ENCODE data around the gene TRAF7. TPM values are rescaled to one million over a fixed set of nuclear protein-coding genes. Genes with fewer than 3 reads are reported as not detected.

The TRAF7 gene
- total and polyA plus RNA-seq, 2 of the 8 experiments (the other 6 are each of a cell fraction or from before 2014, with no cell fraction given), result 96.8 to 148 TPM

DNA sequence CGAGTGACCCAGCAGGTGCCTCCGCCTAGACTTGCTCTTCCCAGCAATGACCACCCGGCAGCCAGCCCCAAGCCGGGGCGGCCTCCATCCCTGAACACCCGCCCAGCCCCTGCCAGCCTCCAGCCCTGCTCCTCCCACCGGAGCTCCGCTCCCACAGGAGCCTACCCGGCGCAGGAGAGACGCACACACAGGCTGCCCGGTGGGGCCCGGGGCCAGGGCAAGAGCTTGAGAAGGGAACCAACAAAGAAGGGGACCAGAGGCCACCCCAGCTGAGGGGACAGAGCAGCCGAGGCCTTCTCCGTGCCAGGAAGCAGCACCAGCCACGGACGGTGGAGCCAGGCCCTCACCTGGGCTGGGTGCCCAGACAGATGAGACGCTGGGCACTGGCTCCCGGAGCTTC, 33.7 kb upstream of the TRAF7 start:
- Histone ChIP-seq H2BK12ac (ENCODE audit: low read depth, low read length) (no peak overlapping the region), H3K27ac (ENCODE audit: low read depth, low read length) (no peak overlapping the region), H3K27me3 (replicated peaks in 1 of 4; ENCODE audit: control insufficient read depth in 3 of 4, extremely low read depth in 1 of 4, insufficient read depth in 3 of 4, low read length in 3 of 4) (no peaks in the 10 kb centered on the region), H2BK120ac (replicated peaks; ENCODE audit: low read depth, low read length) (no peak overlapping the region), H2AK5ac (ENCODE audit: low read depth, low read length) (no peak overlapping the region), H3K79me1 (ENCODE audit: low read depth, low read length) (peaks cover 7% of the 10 kb centered on the region), H3K4me3 (ENCODE audit: extremely low read depth in 1 of 4, insufficient read depth in 2 of 4, low read depth in 3 of 4, low read length in 4 of 4) (no peak overlapping the region), H2AFZ (ENCODE audit: low read length) (no peak overlapping the region), H3K79me2 (ENCODE audit: control insufficient read depth in 1 of 2, insufficient read depth in 2 of 2, low read length in 2 of 2) (peaks cover 0 to 21% of the 10 kb centered on the region in 2 experiments; a peak in 3 of 4 replicates), H3K9me3 (ENCODE audit: insufficient read depth in 2 of 2, low read depth in 1 of 2, low read length in 1 of 2) (no peaks in the 10 kb centered on the region), H3K9ac (replicated peaks in 1 of 4; ENCODE audit: extremely low read depth in 1 of 4, low read depth in 3 of 4, low read length in 3 of 4) (no peak overlapping the region), H3K23ac (ENCODE audit: insufficient read length) (no peak overlapping the region), H3K4ac (replicated peaks; ENCODE audit: insufficient read length, low read depth, low read length) (no peak overlapping the region), H2BK15ac (ENCODE audit: low read length) (no peak overlapping the region), H2BK20ac (ENCODE audit: low read length) (no peak overlapping the region), H3K4me1 (replicated peaks in 1 of 4; ENCODE audit: control insufficient read depth in 3 of 4, insufficient read depth in 4 of 4, low read length in 3 of 4) (peaks cover 0 to 23% (median 10%) of the 10 kb centered on the region in 4 experiments; a peak in 6 of 7 replicates), H3K36me3 (ENCODE audit: control insufficient read depth in 2 of 4, insufficient read depth in 4 of 4, low read length in 3 of 4) (no peaks in the 10 kb centered on the region), H3K18ac (ENCODE audit: extremely low read depth, low read length) (no peak overlapping the region), H4K5ac (ENCODE audit: insufficient read length, low read depth, low read length) (no peak overlapping the region), H3K4me2 (ENCODE audit: insufficient read depth in 1 of 2, low read depth in 2 of 2, low read length in 2 of 2) (no peak overlapping the region), H3K14ac (ENCODE audit: insufficient read length) (no peak overlapping the region), H4K91ac (replicated peaks; ENCODE audit: insufficient read length, low read length) (no peak overlapping the region), H2BK5ac (ENCODE audit: low read depth, low read length) (no peak overlapping the region), H4K20me1 (replicated peaks in 1 of 2; ENCODE audit: control insufficient read depth in 1 of 2, insufficient read depth in 2 of 2, low read length in 2 of 2) (no peaks in the 10 kb centered on the region), H4K8ac (ENCODE audit: extremely low read depth, insufficient read depth, low read length) (no peak overlapping the region; the same call in 1 of the 2 replicates), H3K56ac (replicated peaks; ENCODE audit: insufficient read length, low read depth, low read length) (no peak overlapping the region), H3K23me2 (ENCODE audit: low read depth, low read length) (no peaks in the 10 kb centered on the region)
- TF ChIP-seq HDAC6 (IDR thresholded peaks at IDR 0.05; ENCODE audit: low read depth, low read length), result no peak
- no peak for TF ChIP-seq JUND (IDR thresholded peaks at IDR 0.05; ENCODE audit: low read length)
- TF ChIP-seq, protein P1, sequence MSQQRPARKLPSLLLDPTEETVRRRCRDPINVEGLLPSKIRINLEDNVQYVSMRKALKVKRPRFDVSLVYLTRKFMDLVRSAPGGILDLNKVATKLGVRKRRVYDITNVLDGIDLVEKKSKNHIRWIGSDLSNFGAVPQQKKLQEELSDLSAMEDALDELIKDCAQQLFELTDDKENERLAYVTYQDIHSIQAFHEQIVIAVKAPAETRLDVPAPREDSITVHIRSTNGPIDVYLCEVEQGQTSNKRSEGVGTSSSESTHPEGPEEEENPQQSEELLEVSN (IDR thresholded peaks at IDR 0.05), result no peak
- TF ChIP-seq MAFK (IDR thresholded peaks at IDR 0.05; ENCODE audit: low read depth, low read length), result no peak
- TF ChIP-seq SIRT6 (IDR thresholded peaks at IDR 0.05; ENCODE audit: low read length), result no peak
- TF ChIP-seq SP2 (IDR thresholded peaks at IDR 0.05; ENCODE audit: low read length), result no peak
- no peak for TF ChIP-seq BRCA1 (IDR thresholded peaks at IDR 0.05; ENCODE audit: low read depth, low read length)
- no peak for TF ChIP-seq ASH2L (IDR thresholded peaks at IDR 0.05; ENCODE audit: low read length)
- no peak for TF ChIP-seq EZH2 (IDR thresholded peaks at IDR 0.05; ENCODE audit: low read depth, low read length, severe bottlenecking)
- TF ChIP-seq CTCF (IDR thresholded peaks at IDR 0.05; ENCODE audit: control extremely low read depth in 1 of 3, insufficient read depth in 1 of 3, low read depth in 1 of 3, low read length in 3 of 3), result no peak
- no peak for DNase-seq (ENCODE audit: low read depth in 1 of 2, low spot score in 2 of 2)
- FAIRE-seq, result no peak
- ChIA-PET CTCF (ENCODE audit: partially characterized antibody) (interaction anchor here (0.6 to 2.6 kb wide), 9 partner anchors 18 to 395 kb away, joined by 3 to 20 read pairs (median 4); no protein-coding TSS in a partner anchor), POLR2A (ENCODE audit: partially characterized antibody) (interaction anchor here (1.4 to 2.4 kb wide), 2 partner anchors 31 to 33 kb away, joined by 3 to 7 read pairs; partner anchors contain the start of gene TRAF7)
- 95% methylated on average over 12 of the region's 19 CpGs; no CpG with 5 or more reads in 1 of the 2 experiments for WGBS, 2 experiments (ENCODE audit: extremely low coverage in 1 of 2, insufficient coverage in 1 of 2, insufficient read length in 1 of 2, insufficient replicate concordance in 2 of 2, low coverage in 1 of 2, low lambda C conversion rate in 2 of 2, missing lambda C conversion rate in 1 of 2)
